ENCODE measurements around the gene FGF2.

DNA sequence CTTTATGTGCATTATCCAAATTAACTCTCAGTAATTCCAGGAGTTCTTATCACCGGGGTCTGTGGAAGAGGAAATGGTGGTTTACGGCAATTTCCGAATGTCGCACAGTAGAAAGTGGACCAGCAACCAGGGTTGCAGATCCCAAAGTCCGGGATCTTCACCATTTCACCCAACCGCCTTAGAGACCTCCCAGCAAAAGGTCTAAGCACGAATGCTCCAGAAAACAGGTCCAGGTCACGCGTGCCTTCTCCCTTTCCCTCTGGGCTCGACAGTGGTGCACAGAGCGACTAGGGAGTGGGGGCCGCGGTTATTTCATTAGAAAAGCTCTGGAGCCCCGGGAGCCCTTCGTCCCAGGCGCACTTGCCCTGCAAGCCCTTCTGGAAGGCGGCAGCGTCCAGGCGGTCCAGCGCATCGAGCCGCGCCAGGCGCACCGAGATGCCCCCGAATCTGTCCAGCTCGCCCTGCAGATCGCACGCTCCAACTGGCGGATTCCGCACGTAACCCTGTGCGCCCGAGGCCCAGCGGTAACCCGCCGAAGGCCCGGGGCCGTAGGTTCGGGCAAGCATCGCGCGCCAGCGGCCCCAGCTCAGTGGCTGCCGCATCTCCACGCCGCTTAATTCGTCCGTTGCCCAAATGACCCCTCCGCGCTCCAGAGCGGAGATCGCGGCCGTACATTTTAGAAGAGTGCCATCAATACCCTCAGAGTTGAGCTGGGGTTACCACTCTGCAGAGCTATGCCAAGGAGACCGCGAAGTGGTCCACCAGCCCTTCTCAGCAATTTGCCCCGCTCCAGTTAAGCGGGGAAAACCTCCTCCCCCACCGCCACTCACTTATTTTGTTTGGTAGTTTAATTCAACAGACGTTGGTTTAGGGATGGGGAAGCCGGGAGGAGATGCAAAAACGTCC, 95.6 kb downstream of the FGF2 start, which contains the start of gene NUDT6:
- TF ChIP-seq, protein P1, sequence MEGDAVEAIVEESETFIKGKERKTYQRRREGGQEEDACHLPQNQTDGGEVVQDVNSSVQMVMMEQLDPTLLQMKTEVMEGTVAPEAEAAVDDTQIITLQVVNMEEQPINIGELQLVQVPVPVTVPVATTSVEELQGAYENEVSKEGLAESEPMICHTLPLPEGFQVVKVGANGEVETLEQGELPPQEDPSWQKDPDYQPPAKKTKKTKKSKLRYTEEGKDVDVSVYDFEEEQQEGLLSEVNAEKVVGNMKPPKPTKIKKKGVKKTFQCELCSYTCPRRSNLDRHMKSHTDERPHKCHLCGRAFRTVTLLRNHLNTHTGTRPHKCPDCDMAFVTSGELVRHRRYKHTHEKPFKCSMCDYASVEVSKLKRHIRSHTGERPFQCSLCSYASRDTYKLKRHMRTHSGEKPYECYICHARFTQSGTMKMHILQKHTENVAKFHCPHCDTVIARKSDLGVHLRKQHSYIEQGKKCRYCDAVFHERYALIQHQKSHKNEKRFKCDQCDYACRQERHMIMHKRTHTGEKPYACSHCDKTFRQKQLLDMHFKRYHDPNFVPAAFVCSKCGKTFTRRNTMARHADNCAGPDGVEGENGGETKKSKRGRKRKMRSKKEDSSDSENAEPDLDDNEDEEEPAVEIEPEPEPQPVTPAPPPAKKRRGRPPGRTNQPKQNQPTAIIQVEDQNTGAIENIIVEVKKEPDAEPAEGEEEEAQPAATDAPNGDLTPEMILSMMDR (conservative IDR thresholded peaks at IDR 0.05) = no peak
- no peak for TF ChIP-seq EZH2 (IDR thresholded peaks at IDR 0.05; ENCODE audit: low read depth)

Data from PC-9 (cell line).